Lower leg skin (tissue), 3 donors: ENCODE measurements around the gene RBP4.

Source experiments
- POLR2A ChIP-seq, 2 donors: fragments of 450-650 bp; IDR thresholded peaks; one replicate each; pipeline ENCODE4 v1.6.1; 2016 to 2017; ENCODE audit warnings: antibody characterized with exemption in 2 of 2, mild to moderate bottlenecking in 1 of 2, moderate library complexity in 1 of 2
- TF ChIP-seq, protein P1 (sequence below), 3 donors: fragments of 450-650 bp; IDR thresholded peaks; one replicate each; pipeline ENCODE4 v1.5.1; 2016; ENCODE audit warnings: antibody characterized with exemption in 3 of 3, mild to moderate bottlenecking in 3 of 3, moderate library complexity in 2 of 3

- no peak for TF ChIP-seq POLR2A (IDR thresholded peaks at IDR 0.05)
- TF ChIP-seq, protein P1, sequence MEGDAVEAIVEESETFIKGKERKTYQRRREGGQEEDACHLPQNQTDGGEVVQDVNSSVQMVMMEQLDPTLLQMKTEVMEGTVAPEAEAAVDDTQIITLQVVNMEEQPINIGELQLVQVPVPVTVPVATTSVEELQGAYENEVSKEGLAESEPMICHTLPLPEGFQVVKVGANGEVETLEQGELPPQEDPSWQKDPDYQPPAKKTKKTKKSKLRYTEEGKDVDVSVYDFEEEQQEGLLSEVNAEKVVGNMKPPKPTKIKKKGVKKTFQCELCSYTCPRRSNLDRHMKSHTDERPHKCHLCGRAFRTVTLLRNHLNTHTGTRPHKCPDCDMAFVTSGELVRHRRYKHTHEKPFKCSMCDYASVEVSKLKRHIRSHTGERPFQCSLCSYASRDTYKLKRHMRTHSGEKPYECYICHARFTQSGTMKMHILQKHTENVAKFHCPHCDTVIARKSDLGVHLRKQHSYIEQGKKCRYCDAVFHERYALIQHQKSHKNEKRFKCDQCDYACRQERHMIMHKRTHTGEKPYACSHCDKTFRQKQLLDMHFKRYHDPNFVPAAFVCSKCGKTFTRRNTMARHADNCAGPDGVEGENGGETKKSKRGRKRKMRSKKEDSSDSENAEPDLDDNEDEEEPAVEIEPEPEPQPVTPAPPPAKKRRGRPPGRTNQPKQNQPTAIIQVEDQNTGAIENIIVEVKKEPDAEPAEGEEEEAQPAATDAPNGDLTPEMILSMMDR (IDR thresholded peaks at IDR 0.05): no peak
These were observed 19.9 kb upstream of the RBP4 start for GRCh38 chr10:93620925-93621324.
